Measurements from ENCODE around the gene ZSWIM8. TPM values are rescaled to one million over a fixed set of nuclear protein-coding genes. Genes with fewer than 3 reads are reported as not detected.
"Not testable (repeated sequence)": the region's sequence is repeated elsewhere in the genome, so short reads cannot be mapped to it uniquely, and the experiment has no call there.

The ZSWIM8 gene
- total RNA-seq, 2 experiments from 2014 or later: 66.4 to 70.7 TPM

- Mint-ChIP-seq H3K4me1 (ENCODE audit: low read depth) (peaks cover 14% of the 10 kb centered on the region), H3K9me3 (no peaks in the 10 kb centered on the region), H3K27ac (no peak overlapping the region), H3K4me3 (no peak overlapping the region), H3K36me3 (ENCODE audit: low read depth) (peaks cover 70% of the 10 kb centered on the region), H3K27me3 (no peaks in the 10 kb centered on the region)
- Histone ChIP-seq H3K27me3 (ENCODE audit: control insufficient read depth in 1 of 2, insufficient read depth in 2 of 2, low read length in 2 of 2) (no peaks in the 10 kb centered on the region), H3K4me3 (ENCODE audit: low read length) (no peak overlapping the region), H3K4me1 (ENCODE audit: insufficient read depth, low read length) (peaks cover 19% of the 10 kb centered on the region), H3K27ac (ENCODE audit: low read depth in 1 of 2, low read length in 2 of 2) (no peak overlapping the region), H3K9me3 (ENCODE audit: control insufficient read depth in 1 of 2, insufficient read depth in 1 of 2, low read length in 2 of 2) (no peaks in the 10 kb centered on the region), H3K36me3 (ENCODE audit: insufficient read depth, low read length) (peaks cover 71% of the 10 kb centered on the region)
- POLR2A ChIA-PET: no interaction called here
- DNase-seq (no peak), ATAC-seq (ENCODE audit: poor library complexity) (no peak)
- CTCF ChIA-PET: no interaction called here
- intact Hi-C loops (cut with DNase I, micrococcal nuclease): no loop called here
- TF ChIP-seq, protein P1, sequence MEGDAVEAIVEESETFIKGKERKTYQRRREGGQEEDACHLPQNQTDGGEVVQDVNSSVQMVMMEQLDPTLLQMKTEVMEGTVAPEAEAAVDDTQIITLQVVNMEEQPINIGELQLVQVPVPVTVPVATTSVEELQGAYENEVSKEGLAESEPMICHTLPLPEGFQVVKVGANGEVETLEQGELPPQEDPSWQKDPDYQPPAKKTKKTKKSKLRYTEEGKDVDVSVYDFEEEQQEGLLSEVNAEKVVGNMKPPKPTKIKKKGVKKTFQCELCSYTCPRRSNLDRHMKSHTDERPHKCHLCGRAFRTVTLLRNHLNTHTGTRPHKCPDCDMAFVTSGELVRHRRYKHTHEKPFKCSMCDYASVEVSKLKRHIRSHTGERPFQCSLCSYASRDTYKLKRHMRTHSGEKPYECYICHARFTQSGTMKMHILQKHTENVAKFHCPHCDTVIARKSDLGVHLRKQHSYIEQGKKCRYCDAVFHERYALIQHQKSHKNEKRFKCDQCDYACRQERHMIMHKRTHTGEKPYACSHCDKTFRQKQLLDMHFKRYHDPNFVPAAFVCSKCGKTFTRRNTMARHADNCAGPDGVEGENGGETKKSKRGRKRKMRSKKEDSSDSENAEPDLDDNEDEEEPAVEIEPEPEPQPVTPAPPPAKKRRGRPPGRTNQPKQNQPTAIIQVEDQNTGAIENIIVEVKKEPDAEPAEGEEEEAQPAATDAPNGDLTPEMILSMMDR (IDR thresholded peaks at IDR 0.05): no peak
Observed at GRCh38 chr10:73790886-73791625, 5.7 kb downstream of the ZSWIM8 start.

- POLR2A ChIA-PET: no interaction called here
- intact Hi-C loops (cut with DNase I, micrococcal nuclease): no loop called here
- Mint-ChIP-seq H3K27ac (no peak overlapping the region), H3K9me3 (no peaks in the 10 kb centered on the region), H3K27me3 (no peaks in the 10 kb centered on the region), H3K36me3 (ENCODE audit: low read depth) (peaks cover 69% of the 10 kb centered on the region), H3K4me1 (ENCODE audit: low read depth) (peaks cover 5% of the 10 kb centered on the region), H3K4me3 (peak overlapping the region; percentile 11)
- Histone ChIP-seq H3K36me3 (ENCODE audit: insufficient read depth, low read length) (peaks cover 79% of the 10 kb centered on the region), H3K4me1 (ENCODE audit: insufficient read depth, low read length) (peaks cover 10% of the 10 kb centered on the region), H3K9me3 (ENCODE audit: control insufficient read depth in 1 of 2, insufficient read depth in 1 of 2, low read length in 2 of 2) (no peaks in the 10 kb centered on the region), H3K4me3 (ENCODE audit: low read length) (no peak overlapping the region), H3K27me3 (ENCODE audit: control insufficient read depth in 1 of 2, insufficient read depth in 2 of 2, low read length in 2 of 2) (no peaks in the 10 kb centered on the region), H3K27ac (ENCODE audit: low read depth in 1 of 2, low read length in 2 of 2) (no peak overlapping the region)
- ATAC-seq (ENCODE audit: poor library complexity): no peak
- CTCF ChIA-PET: no interaction called here
- DNase-seq: no peak
- TF ChIP-seq, protein P1 (IDR thresholded peaks at IDR 0.05): no peak
Observed at GRCh38 chr10:73791871-73792400, 6.5 kb downstream of the ZSWIM8 start.

GRCh38 chr10:73793456-73793855 lies 8.1 kb downstream of the ZSWIM8 start:
- no peaks in the 10 kb centered on the region for H3K27me3 Mint-ChIP-seq
- H3K27ac ChIP-seq (ENCODE audit: low read depth in 1 of 2, low read length in 2 of 2): no peak overlapping the region
- no peak overlapping the region for H3K4me3 ChIP-seq (ENCODE audit: low read length)
- peaks cover 84% of the 10 kb centered on the region for H3K36me3 Mint-ChIP-seq (ENCODE audit: low read depth)
- H3K9me3 Mint-ChIP-seq: no peaks in the 10 kb centered on the region
- peak overlapping the region; percentile 47 for H3K27ac Mint-ChIP-seq
- H3K4me1 ChIP-seq (ENCODE audit: insufficient read depth, low read length): peaks cover 2% of the 10 kb centered on the region
- peaks cover 92% of the 10 kb centered on the region for H3K36me3 ChIP-seq (ENCODE audit: insufficient read depth, low read length)
- ATAC-seq (ENCODE audit: poor library complexity) (no peak), DNase-seq (no peak)
- H3K4me3 Mint-ChIP-seq: no peak overlapping the region
- H3K4me1 Mint-ChIP-seq (ENCODE audit: low read depth): no peaks in the 10 kb centered on the region
- TF ChIP-seq, protein P1 (IDR thresholded peaks at IDR 0.05): no peak
- CTCF ChIA-PET: no interaction called here
- intact Hi-C loops (cut with DNase I, micrococcal nuclease): no loop called here
- POLR2A ChIA-PET: interaction anchor here (1.9 to 2.3 kb wide), 2 partner anchors 8 to 21 kb away, joined by 7 to 10 read pairs; partner anchors contain the start of gene ZSWIM8
- H3K9me3 ChIP-seq (ENCODE audit: control insufficient read depth in 1 of 2, insufficient read depth in 1 of 2, low read length in 2 of 2): no peaks in the 10 kb centered on the region
- H3K27me3 ChIP-seq (ENCODE audit: control insufficient read depth in 1 of 2, insufficient read depth in 2 of 2, low read length in 2 of 2): no peaks in the 10 kb centered on the region

DNA sequence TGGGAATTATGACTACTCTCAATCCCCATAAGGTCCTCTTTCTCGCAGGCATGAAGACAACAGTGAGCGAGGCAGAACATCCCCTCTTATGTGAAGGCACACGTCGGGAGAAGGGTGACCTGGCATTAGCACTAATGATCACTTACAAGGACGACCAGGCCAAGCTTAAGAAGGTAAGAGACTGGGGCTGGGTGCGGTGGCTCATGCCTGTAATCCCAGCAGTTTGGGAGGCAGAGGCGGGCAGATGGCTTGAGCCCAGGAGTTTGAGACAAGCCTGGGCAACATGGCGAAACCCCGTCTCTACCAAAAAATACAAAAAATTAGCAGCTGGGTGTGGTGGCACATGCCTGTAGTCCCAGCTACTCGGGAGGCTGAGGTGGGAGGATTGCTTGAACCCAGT lies 10.1 kb downstream of the ZSWIM8 start:
- H3K36me3 Mint-ChIP-seq (ENCODE audit: low read depth): peaks cover 88% of the 10 kb centered on the region
- H3K27me3 Mint-ChIP-seq; H3K9me3 ChIP-seq (ENCODE audit: control insufficient read depth in 1 of 2, insufficient read depth in 1 of 2, low read length in 2 of 2); H3K4me1 ChIP-seq (ENCODE audit: insufficient read depth, low read length); DNase-seq; H3K4me3 ChIP-seq (ENCODE audit: low read length); H3K27me3 ChIP-seq (ENCODE audit: control insufficient read depth in 1 of 2, insufficient read depth in 2 of 2, low read length in 2 of 2); H3K27ac Mint-ChIP-seq; H3K9me3 Mint-ChIP-seq; H3K27ac ChIP-seq (ENCODE audit: low read depth in 1 of 2, low read length in 2 of 2); ATAC-seq (ENCODE audit: poor library complexity); H3K4me1 Mint-ChIP-seq (ENCODE audit: low read depth); H3K4me3 Mint-ChIP-seq; intact Hi-C loops (cut with DNase I, micrococcal nuclease): not testable (repeated sequence)
- ChIA-PET CTCF (interaction anchor here (1.0 kb wide), 1 partner anchor 51 kb away, joined by 3 read pairs; the partner anchor contains the start of gene SEC24C), POLR2A (interaction anchor here (0.6 to 2.3 kb wide), 2 partner anchors 10 to 23 kb away, joined by 3 to 7 read pairs; partner anchors contain the start of gene ZSWIM8)
- peaks cover 92% of the 10 kb centered on the region for H3K36me3 ChIP-seq (ENCODE audit: insufficient read depth, low read length)

- H3K4me3 Mint-ChIP-seq: not testable (repeated sequence)
- POLR2A ChIA-PET: interaction anchor here (0.6 kb wide), 1 partner anchor 24 kb away, joined by 3 read pairs; a partner anchor contains a TSS
Observed at GRCh38 chr10:73796035-73796434, 10.6 kb downstream of the ZSWIM8 start.

More at GRCh38 chr10:73796035-73796434, 10.6 kb downstream of the ZSWIM8 start:
- intact Hi-C loops (cut with DNase I, micrococcal nuclease); H3K9me3 ChIP-seq (ENCODE audit: control insufficient read depth in 1 of 2, insufficient read depth in 1 of 2, low read length in 2 of 2); DNase-seq; H3K9me3 Mint-ChIP-seq; ATAC-seq (ENCODE audit: poor library complexity); H3K4me3 ChIP-seq (ENCODE audit: low read length); H3K4me1 Mint-ChIP-seq (ENCODE audit: low read depth); H3K27me3 Mint-ChIP-seq; H3K27ac ChIP-seq (ENCODE audit: low read depth in 1 of 2, low read length in 2 of 2); H3K4me1 ChIP-seq (ENCODE audit: insufficient read depth, low read length); H3K27me3 ChIP-seq (ENCODE audit: control insufficient read depth in 1 of 2, insufficient read depth in 2 of 2, low read length in 2 of 2): not testable (repeated sequence)
- CTCF ChIA-PET: interaction anchor here (1.0 kb wide), 1 partner anchor 52 kb away, joined by 3 read pairs; the partner anchor contains the start of gene SEC24C
- peaks cover 91% of the 10 kb centered on the region for H3K36me3 ChIP-seq (ENCODE audit: insufficient read depth, low read length)
- peaks cover 87% of the 10 kb centered on the region for H3K36me3 Mint-ChIP-seq (ENCODE audit: low read depth)
- H3K27ac Mint-ChIP-seq: peak overlapping the region; percentile 28
